GM21825 (cell line): Measurements from ENCODE around the gene NKTR.

Experiments
- ATAC-seq: cut with Tn5 transposase; IDR thresholded peaks from one replicate; pipeline ENCODE4 v1.9.1; 2021; ENCODE audit warnings: mild to moderate bottlenecking, moderate library complexity; ENCODE audit not compliant: unreplicated experiment

Gene NKTR

DNA sequence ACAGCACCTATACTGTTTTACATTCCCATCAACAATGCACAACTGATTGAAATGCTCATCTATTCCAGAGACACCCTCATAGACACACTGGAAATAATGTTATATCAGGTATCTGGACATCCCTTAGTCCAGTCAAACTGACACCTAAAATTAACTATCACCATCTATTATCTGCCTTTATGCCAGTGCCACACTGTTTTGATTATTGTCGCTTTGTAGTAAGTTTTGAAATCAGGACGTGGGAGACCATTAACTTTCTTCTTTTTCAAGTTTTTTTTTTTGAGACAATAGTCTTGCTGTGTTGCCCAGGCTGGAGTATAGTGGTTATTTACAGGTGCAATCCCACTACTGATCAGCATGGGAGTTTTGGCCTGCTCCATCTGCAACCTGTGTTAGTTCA is 75.4 kb downstream of the NKTR start:
- no peak for ATAC-seq

DNA sequence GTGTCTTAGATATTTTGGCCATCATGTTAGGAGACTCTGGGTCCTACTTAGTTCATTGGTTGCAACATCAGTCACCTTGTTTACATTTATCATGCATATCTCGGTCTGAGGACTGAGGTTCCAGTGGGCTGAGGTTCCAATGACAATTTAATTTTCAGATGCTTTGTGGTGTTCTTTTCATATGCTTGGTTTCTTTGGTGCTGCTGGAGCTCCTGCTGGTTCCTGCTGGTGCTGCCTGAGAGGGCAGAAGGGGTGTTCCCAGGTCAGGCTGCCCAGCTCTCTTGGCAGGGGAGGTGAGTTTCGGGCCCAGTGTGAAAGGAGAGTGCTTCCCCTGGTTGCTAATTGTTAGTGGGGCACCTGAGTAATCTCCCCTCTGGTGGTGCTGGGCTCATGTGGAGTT is 78.0 kb downstream of the NKTR start:
- ATAC-seq, result no peak

DNA sequence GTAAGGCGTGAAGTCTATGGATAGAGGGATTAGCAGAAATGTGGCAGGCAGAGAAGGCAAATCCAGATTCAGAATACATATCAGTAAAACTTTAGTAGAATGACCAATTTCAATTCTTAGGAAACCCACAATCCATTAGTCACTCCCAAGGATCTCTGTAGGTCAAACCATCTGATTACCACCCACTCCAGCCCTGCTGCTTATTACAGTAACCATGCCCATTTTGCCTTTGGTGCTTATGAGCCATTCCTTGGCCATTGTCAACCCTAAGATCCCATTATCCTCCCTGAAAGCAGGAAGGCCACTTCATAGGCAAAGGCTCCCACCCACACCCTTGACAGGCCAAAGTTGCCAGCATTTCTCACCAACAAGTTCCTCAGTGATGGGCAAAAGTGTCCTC is 79.8 kb downstream of the NKTR start:
- no peak for ATAC-seq

DNA sequence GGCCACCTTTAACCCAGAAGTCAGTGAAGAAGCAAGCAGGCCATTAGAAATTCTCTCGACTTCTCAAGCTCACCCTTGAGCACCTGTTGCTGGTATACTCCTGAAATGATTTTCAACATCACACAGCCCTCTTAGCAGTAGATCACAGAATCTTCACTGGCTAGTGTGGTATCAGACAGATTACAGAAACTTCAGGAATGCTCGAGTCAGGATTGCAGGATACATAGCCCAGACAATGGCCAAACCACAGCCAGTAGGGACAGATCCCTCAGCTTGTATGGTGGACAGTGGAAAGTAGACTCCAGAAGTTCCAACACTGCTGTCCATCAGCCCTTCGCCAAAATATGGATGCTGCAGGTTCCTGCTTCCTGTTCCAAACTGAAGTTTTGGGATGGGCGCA is 80.3 kb downstream of the NKTR start:
- no peak for ATAC-seq

DNA sequence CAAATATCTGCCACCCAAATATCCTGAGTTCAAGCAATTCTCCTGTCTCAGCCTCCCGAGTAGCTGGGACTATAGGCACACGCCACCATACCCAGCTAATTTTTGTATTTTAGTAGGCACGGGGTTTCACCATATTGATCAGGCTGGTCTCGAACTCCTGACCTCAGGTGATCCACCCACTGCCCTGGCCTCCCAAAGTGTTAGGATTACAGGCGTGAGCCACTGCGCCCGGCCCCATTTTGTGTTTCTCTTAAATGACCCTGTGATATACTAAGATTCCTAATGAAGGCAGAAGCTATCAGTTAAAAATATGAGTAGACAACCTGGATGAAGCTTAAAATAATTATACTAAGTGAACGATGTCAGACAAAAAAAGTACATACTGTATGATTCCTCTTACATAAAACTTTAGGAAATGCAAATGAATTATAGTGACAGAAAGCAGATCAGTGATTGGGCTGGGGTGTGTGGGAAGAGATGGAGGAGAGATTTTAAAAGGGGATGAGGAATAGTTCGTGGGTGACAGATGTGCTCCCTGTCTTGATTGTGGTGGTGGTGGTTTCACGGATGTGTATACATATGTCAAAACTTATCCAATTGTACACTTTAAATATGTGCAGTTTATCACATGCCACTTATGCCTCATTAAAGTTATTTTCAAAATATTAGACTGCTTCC is 81.0 kb downstream of the NKTR start:
- no peak for ATAC-seq

DNA sequence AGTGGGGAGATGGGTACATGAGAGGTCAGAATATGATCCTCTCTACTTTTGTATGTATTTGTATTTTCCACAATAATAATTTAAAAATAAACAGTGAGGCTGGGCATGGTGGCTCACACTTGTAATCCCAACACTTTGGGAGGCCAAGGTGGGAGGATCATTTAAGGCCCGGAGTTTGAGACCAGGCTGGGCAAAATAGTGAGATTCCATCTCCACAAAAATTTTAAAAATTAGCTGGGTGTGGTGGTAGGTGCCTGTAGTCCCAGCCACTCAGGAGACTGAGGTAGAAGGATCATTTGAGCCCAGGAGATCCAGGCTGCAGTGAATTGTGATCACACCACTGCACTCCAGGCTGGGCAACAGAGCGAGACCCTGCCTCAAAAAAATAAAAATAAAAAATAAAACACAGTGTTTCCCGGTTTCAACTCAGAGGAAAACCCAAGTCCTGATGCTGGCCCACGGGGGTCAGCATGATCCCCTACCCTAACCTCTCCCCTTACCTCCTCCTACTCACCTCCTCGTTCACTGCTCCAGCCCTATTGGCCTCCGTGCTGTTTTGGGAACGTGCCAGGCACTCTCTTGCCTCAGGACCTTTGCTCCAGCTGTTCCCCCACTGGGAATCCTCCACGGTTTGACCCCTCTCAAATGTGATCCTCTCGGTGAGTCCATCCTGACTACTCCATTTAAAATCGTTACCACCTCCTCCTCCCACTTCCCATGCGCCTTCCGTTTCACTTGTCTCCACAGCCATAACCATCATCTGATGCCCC is 82.0 kb downstream of the NKTR start:
- no peak for ATAC-seq

DNA sequence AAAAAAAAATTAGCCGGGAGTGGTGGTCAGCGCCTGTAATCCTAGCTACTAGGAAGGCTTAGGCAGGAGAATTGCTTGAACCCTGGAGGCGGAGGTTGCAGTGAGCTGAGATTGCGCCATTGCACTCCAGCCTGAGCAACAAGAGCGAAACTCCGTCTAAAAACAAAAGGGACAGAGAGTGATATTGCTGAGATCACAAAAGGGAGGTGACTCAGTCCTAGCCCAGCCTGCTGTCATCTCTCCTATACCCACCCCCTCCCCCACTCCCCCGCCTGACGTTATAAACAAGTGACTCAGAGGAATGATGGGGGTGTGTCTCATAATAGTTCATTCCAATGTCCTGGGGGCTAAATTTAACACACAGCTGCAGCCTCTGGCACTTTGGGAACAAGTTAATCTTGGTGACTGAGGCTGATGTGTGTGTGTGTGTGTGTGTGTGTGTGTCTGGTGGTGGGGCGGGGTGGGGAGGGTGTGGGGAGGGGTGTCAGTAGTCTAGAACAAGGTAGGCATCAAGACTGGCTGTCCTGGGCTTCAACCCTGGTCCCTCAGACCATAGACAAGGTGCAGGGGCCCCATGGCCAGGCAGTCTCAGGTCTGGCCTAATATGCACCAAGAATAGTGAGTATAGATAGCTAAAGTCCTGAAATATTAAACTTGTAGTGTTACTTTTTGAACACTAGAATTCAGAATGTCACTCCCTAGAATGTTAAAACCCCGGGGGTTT is 83.6 kb downstream of the NKTR start:
- ATAC-seq, result no peak

DNA sequence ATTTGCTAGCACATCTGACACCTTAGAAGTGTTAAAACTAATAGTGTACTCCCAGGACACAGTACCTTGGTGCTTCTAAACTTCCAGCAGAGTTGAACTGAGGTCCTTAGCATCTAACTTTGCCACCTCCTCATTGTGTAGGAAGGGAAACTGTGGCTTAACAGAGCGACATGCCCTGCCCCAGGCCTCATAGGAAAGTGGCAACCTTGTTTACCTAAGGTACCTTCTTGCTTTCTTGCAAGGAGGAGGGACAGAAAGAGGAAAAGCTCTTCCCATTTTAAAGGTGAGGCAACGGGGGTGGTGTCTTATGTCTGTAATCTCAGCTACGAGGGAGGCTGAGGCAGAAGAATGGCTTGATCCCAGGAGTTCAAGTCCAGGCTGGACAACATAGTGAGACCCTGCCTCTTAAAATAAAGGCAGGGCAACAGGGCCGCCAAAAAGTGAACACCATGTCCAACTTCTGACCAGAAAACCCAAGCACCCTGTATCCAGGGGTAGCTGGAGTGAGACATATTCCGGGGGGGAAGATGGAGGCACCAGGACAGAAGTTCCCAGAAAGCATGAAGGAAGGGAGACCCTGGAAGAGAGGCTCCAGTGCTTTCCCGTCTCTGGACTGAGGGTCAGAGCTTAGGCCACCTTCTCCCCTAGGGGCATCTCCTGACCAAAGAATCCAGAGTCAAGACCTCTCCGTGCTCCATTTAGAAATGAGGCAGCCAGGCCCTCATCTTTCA is 84.3 kb downstream of the NKTR start:
- no peak for ATAC-seq

DNA sequence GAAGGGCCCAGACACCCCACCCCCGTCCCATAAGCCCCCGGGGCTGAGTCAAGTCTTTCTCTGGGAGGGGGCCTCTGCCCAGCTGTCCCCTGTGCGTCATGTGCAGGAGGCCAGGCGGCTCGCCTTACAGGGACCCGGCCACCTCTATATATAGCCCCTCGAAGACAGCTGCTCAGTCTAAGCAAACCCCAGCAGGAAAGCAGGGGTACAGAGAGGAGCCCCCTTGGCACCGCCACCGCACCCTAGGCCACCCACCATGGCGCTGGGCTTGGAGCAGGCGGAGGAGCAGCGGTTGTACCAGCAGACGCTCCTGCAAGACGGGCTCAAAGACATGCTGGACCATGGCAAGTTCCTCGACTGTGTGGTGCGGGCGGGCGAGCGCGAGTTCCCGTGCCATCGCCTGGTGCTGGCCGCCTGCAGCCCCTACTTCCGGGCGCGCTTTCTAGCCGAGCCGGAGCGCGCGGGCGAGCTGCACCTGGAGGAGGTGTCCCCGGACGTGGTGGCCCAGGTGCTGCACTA is 84.9 kb downstream of the NKTR start, which contains the start of gene KLHL40:
KLHL40 (plus strand) TSS at position 175 of the 519 bp plus-strand sequence; CDS start at position 257, 82 bp downstream.
- no peak for ATAC-seq

DNA sequence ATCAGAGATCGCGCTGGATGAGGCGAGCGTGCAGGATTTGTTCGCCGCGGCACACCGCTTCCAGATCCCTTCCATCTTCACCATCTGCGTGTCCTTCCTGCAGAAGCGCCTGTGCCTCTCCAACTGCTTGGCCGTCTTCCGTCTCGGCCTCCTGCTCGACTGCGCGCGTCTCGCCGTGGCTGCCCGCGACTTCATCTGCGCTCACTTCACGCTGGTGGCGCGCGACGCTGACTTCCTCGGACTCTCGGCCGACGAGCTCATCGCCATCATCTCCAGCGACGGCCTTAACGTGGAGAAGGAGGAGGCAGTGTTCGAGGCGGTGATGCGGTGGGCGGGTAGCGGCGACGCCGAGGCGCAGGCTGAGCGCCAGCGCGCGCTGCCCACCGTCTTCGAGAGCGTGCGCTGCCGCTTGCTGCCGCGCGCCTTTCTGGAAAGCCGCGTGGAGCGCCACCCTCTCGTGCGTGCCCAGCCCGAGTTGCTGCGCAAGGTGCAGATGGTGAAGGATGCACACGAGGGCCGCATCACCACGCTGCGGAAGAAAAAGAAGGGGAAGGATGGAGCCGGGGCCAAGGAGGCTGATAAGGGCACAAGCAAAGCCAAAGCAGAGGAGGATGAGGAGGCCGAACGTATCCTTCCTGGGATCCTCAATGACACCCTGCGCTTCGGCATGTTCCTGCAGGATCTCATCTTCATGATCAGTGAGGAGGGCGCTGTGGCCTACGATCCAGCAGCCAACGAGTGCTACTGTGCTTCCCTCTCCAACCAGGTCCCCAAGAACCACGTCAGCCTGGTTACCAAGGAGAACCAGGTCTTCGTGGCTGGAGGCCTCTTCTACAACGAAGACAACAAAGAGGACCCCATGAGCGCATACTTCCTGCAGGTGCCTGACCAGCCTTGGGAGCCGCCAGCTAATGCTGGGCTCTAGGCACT is 85.7 kb downstream of the NKTR start:
- no peak for ATAC-seq

DNA sequence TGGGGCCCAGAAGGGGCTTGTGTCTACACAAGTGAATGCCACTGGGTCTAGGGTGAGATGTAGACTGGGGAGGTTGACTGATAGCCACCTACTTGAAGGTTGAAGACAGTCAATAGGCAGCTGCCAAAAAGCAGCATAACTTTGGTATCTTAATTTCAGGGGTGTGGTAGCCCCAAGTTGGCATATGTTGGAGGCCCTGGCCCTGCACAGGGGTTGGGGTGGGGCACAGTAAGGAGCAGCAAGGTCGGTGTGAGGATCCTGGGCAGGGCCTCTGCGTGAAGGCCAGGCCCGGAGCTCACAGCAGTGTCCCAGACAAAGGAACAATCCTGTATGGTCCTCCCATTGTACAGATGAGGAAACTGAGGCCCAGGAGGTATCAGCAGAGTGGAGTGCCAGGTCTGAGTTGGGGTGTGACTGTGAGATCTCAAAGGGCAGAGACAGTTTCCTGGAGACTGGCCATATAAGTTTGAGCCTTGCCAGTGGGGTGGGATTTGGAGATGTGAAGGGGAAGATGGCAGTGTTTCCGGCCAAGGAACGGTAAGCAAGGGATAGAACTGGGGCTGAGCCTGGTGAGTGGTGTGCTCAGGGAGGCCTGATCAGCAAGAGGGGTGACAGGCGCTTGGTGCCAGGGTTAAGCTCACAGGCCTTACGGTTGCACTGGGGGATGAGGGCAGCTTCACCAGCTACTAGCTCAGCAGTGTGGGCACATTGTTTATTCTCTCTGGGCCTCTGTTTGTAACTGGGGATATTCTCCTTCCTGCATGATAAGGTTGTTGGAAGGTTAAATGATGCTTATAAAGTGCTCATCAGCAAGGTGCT is 86.6 kb downstream of the NKTR start:
- no peak for ATAC-seq

DNA sequence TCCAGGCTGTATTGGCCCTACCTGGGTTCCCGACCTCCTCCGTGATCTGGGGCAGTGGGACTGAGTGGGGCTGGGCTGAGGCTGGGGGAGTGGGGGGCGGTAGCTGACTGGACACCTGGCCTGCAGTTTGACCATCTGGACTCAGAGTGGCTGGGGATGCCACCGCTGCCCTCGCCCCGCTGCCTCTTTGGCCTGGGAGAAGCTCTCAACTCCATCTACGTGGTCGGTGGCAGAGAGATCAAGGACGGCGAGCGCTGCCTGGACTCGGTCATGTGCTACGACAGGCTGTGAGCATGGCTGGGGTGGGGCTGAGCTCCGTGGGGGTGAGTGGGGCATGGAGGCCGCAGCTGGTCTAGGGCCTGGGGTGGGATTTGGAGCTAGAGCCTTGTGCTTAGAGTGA is 87.5 kb downstream of the NKTR start:
- ATAC-seq, result no peak

DNA sequence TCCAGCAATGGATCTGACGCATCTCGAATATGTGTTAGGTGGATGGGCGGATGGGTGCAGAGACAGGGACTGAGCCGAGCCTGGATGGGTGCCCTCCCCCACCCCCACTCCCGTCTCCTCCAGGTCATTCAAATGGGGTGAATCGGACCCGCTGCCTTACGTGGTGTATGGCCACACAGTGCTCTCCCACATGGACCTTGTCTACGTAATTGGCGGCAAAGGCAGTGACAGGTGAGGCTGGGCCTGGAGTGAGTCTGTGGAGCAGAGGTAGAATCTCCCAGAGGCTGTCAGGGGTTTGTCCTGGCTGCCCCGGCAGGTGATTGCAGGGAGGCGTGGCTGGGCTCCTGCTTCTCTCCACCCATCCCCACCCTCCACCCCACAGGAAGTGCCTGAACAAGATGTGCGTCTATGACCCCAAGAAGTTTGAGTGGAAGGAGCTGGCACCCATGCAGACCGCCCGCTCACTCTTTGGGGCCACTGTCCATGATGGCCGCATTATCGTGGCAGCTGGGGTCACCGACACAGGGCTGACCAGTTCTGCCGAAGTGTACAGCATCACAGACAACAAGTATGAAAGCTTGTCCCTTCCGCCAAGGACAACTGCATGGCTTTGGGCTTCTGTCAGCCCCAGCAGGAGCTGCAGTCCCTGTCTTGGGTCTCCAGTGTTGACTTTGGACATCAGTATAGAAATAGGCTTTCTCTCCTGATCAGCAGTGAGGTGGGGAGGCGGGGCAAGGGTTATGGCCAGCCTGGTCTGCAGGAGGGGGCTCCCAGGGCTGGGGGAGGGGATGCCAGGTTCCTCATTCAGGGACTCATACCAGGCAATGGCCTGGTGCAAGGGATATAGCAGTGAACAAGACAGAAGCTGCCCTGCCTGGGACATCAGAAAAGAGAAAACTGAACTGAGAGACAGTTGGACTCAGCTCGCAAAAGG is 88.3 kb downstream of the NKTR start:
- no peak for ATAC-seq

DNA sequence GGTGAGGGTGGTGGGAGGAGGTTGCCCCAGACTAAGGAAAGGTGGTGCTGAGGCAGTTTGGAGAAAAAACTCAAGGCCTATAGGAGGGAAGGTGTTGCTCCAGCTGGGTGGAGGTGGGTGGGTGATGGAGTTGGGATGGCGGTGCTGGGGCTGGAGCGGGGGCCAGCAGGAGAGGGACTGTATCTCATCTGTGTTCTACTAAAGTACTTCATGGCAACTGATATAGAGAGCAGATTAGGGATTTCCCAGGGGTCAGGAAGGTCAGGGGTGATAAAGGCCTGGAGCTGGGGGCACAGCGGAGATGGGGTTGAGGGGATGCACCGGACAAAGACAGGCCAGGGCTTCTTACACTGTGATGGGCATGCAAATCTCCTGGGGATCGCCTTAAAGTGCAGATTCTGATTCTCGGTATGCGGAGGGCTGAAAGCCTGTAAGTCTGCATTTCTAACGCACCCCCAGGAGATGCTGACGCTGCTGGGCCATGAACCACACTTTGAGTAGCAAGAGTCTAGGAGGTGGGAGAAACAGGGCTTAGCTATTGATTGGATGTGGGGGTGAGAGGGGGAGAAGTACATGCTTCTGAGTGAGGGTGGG is 89.0 kb downstream of the NKTR start:
- ATAC-seq, result no peak

DNA sequence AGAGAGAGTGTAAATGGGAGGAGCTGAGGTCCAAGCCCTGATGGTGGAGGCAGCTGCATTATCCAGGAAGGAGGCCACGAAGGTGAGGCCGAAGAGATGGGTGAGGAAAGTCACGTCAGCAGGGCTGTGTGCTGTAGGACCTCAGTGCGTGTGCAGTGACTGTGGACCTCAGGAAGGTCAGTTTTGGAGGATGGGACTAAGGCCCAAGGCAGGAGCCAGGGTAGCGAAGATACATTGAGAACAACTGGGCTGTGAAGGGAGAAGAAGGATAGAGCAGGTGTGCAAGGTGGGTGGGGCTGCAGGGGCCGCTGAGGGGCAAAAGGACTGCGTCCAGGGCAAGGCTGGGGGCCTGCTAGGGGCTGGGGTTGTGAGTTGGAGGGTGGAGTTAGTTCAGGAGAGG is 89.7 kb downstream of the NKTR start:
- no peak for ATAC-seq

DNA sequence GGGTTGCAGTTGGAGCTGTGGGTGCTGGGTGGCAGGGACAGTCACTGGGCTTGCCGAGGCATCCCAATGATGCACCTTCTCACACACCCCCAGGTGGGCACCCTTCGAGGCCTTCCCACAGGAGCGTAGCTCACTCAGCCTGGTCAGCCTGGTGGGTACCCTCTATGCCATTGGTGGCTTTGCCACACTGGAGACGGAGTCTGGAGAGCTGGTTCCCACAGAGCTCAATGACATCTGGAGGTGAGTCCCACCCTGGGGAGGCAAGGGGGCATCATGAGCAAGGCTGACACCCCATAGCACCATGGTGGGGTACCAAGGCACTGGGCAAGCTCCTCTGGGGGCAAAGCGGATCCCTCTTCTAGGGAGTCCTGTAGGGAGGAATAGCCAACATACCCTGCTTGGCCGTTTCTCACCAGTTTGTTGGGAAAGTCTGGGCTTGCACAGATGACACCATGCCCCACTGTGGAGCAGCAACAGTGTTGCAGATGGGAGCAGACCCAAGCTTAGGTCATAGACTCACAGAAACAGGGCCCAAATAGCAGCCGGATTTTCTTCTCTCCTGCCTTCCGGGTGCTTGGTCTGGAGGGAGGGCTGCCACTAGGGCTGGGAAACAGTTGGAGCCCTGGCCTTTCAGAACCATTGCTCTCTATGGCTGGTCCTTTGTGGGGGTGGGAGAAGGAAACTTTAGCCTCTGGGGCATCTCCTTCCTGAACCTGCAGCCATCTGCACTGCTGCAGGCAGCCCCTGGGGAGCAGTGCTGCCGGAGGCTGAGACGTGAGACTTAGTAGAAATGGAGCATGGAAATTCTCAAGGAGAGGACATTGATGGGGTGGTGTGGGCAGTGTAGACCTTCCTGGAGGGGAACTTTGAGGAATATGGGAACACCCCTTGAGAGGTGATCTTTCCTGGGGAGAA is 90.5 kb downstream of the NKTR start:
- no peak for ATAC-seq
